Neural crest cell (in vitro differentiated cells): Measurements from ENCODE around the gene XYLT1. TPM values are rescaled to one million over a fixed set of nuclear protein-coding genes. Genes with fewer than 3 reads are reported as not detected.

Source experiments
- DNase-seq: peaks from one replicate; pipeline ENCODE4 v3.0.0; 2021; ENCODE audit warnings: low read depth, mixed read lengths, low spot score
- H3K27ac Mint-ChIP-seq: one replicate; pipeline ENCODE4 v1.8.0; 2021; ENCODE audit warnings: mild to moderate bottlenecking, mixed read lengths; ENCODE audit not compliant: unreplicated experiment
- H3K27me3 Mint-ChIP-seq: 2 replicates; pipeline ENCODE4 v1.8.0; 2021; ENCODE audit warnings: low read depth, mild to moderate bottlenecking, mixed read lengths
- H3K36me3 Mint-ChIP-seq: 2 replicates; pipeline ENCODE4 v1.8.0; 2021; ENCODE audit warnings: low read depth, mild to moderate bottlenecking, mixed read lengths
- H3K4me1 Mint-ChIP-seq: 2 replicates; pipeline ENCODE4 v1.8.0; 2021; ENCODE audit warnings: mixed read lengths
- H3K4me3 Mint-ChIP-seq: one replicate; pipeline ENCODE4 v1.8.0; 2021; ENCODE audit warnings: mild to moderate bottlenecking, mixed read lengths
- H3K9me3 Mint-ChIP-seq: 2 replicates; pipeline ENCODE4 v1.8.0; 2021; ENCODE audit warnings: mixed read lengths
- CTCF ChIP-seq: fragments of 200-600 bp; sonication (generic); conservative IDR thresholded peaks from 2 replicates; pipeline ENCODE4 v1.5.0; 2021; ENCODE audit warnings: antibody characterized with exemption, mild to moderate bottlenecking
- total RNA-seq: library from RNA; stranded (reverse); gene quantifications from 2 replicates; pipeline ENCODE4 v1.2.1, GENCODE V29; 2021

Gene XYLT1
- total RNA-seq, 1 donor from 2014 or later: 15.0 TPM

GRCh38 chr16:17276010-17276530, 194.7 kb downstream of the XYLT1 start:
- no peaks in the 10 kb centered on the region for H3K36me3 Mint-ChIP-seq
- DNase-seq: no peak
- H3K27me3 Mint-ChIP-seq: no peaks in the 10 kb centered on the region
- H3K4me1 Mint-ChIP-seq: peaks cover 28% of the 10 kb centered on the region
- H3K9me3 Mint-ChIP-seq: no peaks in the 10 kb centered on the region
- H3K4me3 Mint-ChIP-seq: no peak overlapping the region
- no peak overlapping the region for H3K27ac Mint-ChIP-seq
- no peak for TF ChIP-seq CTCF

- no peak overlapping the region for H3K4me3 Mint-ChIP-seq
- no peak for DNase-seq
- no peaks in the 10 kb centered on the region for H3K27me3 Mint-ChIP-seq
- H3K4me1 Mint-ChIP-seq: peaks cover 35% of the 10 kb centered on the region
- no peak overlapping the region for H3K27ac Mint-ChIP-seq
- H3K9me3 Mint-ChIP-seq: no peaks in the 10 kb centered on the region
- no peak for TF ChIP-seq CTCF
- H3K36me3 Mint-ChIP-seq: no peaks in the 10 kb centered on the region
These were observed 195.4 kb downstream of the XYLT1 start for GRCh38 chr16:17275076-17276009.

GRCh38 chr16:17273142-17273561, 197.6 kb downstream of the XYLT1 start:
- H3K4me1 Mint-ChIP-seq: peaks cover 38% of the 10 kb centered on the region
- no peaks in the 10 kb centered on the region for H3K27me3 Mint-ChIP-seq
- no peak overlapping the region for H3K27ac Mint-ChIP-seq
- H3K9me3 Mint-ChIP-seq: no peaks in the 10 kb centered on the region
- H3K4me3 Mint-ChIP-seq: no peak overlapping the region
- DNase-seq: no peak
- H3K36me3 Mint-ChIP-seq: no peaks in the 10 kb centered on the region
- no peak for TF ChIP-seq CTCF

- no peak for DNase-seq
- TF ChIP-seq CTCF: no peak
- Mint-ChIP-seq H3K9me3 (no peaks in the 10 kb centered on the region), H3K4me1 (peaks cover 38% of the 10 kb centered on the region), H3K27me3 (no peaks in the 10 kb centered on the region), H3K36me3 (no peaks in the 10 kb centered on the region), H3K4me3 (no peak overlapping the region), H3K27ac (no peak overlapping the region)
These were observed 198.0 kb downstream of the XYLT1 start for GRCh38 chr16:17272716-17273115.

GRCh38 chr16:17271687-17272086, 199.1 kb downstream of the XYLT1 start:
- Mint-ChIP-seq H3K4me3 (no peak overlapping the region), H3K27me3 (no peaks in the 10 kb centered on the region), H3K9me3 (no peaks in the 10 kb centered on the region), H3K4me1 (peaks cover 42% of the 10 kb centered on the region), H3K27ac (no peak overlapping the region), H3K36me3 (no peaks in the 10 kb centered on the region)
- DNase-seq: no peak
- TF ChIP-seq CTCF: no peak
